GM19025 (cell line): ENCODE data around the gene PLK1.
"Not testable (repeated sequence)": the region's sequence is repeated elsewhere in the genome, so short reads cannot be mapped to it uniquely, and the experiment has no call there.

Experiments
- ATAC-seq: cut with Tn5 transposase; IDR thresholded peaks from one replicate; pipeline ENCODE4 v1.9.1; 2021; ENCODE audit warnings: mild to moderate bottlenecking, low read depth, moderate library complexity; ENCODE audit not compliant: unreplicated experiment

The PLK1 gene

GRCh38 chr16:23705517-23705902 is 26.8 kb downstream of the PLK1 start:
- no peak for ATAC-seq

GRCh38 chr16:23706439-23706838 is 27.8 kb downstream of the PLK1 start:
- no peak for ATAC-seq

- no peak for ATAC-seq
Observed at GRCh38 chr16:23709536-23709935, 30.8 kb downstream of the PLK1 start.

GRCh38 chr16:23710008-23710407 is 31.3 kb downstream of the PLK1 start:
- no peak for ATAC-seq

GRCh38 chr16:23710504-23710903 is 31.8 kb downstream of the PLK1 start:
- no peak for ATAC-seq

- ATAC-seq: no peak
Observed at GRCh38 chr16:23711785-23712184, 33.1 kb downstream of the PLK1 start.

GRCh38 chr16:23712976-23713375 is 34.3 kb downstream of the PLK1 start, which contains the start of gene ERN2:
Gene ERN2 (minus strand): TSS chr16:23713222. CDS start chr16:23713187, 35 bp downstream.
- ATAC-seq: no peak

GRCh38 chr16:23716484-23716883 is 37.8 kb downstream of the PLK1 start:
- ATAC-seq: no peak

- not testable (repeated sequence) for ATAC-seq
Observed at GRCh38 chr16:23722613-23723240, 44.0 kb downstream of the PLK1 start.

- no peak for ATAC-seq
Observed at GRCh38 chr16:23724096-23724784, 45.6 kb downstream of the PLK1 start.

- no peak for ATAC-seq
Observed at GRCh38 chr16:23724785-23725131, 46.1 kb downstream of the PLK1 start.

- no peak for ATAC-seq
Observed at GRCh38 chr16:23726710-23727109, 48.0 kb downstream of the PLK1 start.

GRCh38 chr16:23728112-23728477 is 49.4 kb downstream of the PLK1 start:
- no peak for ATAC-seq

GRCh38 chr16:23729503-23730424 is 51.1 kb downstream of the PLK1 start:
- ATAC-seq: no peak

- no peak for ATAC-seq
Observed at GRCh38 chr16:23734176-23734893, 55.6 kb downstream of the PLK1 start.

GRCh38 chr16:23737423-23738028 is 58.8 kb downstream of the PLK1 start:
- ATAC-seq: not testable (repeated sequence)

GRCh38 chr16:23739516-23739915 is 60.8 kb downstream of the PLK1 start:
- no peak for ATAC-seq
